Measurements from ENCODE around the gene DNAH5. TPM values are rescaled to one million over a fixed set of nuclear protein-coding genes. Genes with fewer than 3 reads are reported as not detected.

The DNAH5 gene
- total RNA-seq, 6 experiments from 2014 or later, result 1.1 to 1.9 (median 1.3) TPM

GRCh38 chr5:13785781-13786415 is 158.6 kb downstream of the DNAH5 start:
- H3K36me3 Mint-ChIP-seq (ENCODE audit: low read depth), result no peaks in the 10 kb centered on the region
- H3K4me1 Mint-ChIP-seq (ENCODE audit: low read depth), result no peaks in the 10 kb centered on the region
- H3K4me3 Mint-ChIP-seq, result no peak overlapping the region
- no peaks in the 10 kb centered on the region for H3K9me3 Mint-ChIP-seq
- no peak for DNase-seq
- H3K27me3 Mint-ChIP-seq (ENCODE audit: insufficient read depth), result peaks cover 5% of the 10 kb centered on the region
- no peak for TF ChIP-seq CTCF (IDR thresholded peaks at IDR 0.05)
- no peak overlapping the region for H3K27ac Mint-ChIP-seq

- Mint-ChIP-seq H3K9me3 (no peaks in the 10 kb centered on the region), H3K36me3 (ENCODE audit: low read depth) (no peaks in the 10 kb centered on the region), H3K4me1 (ENCODE audit: low read depth) (no peaks in the 10 kb centered on the region), H3K27ac (no peak overlapping the region), H3K4me3 (no peak overlapping the region), H3K27me3 (ENCODE audit: insufficient read depth) (peaks cover 7% of the 10 kb centered on the region; the same call in 1 of the 2 replicates)
- DNase-seq, result no peak
- TF ChIP-seq CTCF (IDR thresholded peaks at IDR 0.05), result no peak
Measured at GRCh38 chr5:13783726-13784125, 160.8 kb downstream of the DNAH5 start.

GRCh38 chr5:13780081-13780480 is 164.4 kb downstream of the DNAH5 start:
- H3K4me3 Mint-ChIP-seq, result no peak overlapping the region
- no peaks in the 10 kb centered on the region for H3K4me1 Mint-ChIP-seq (ENCODE audit: low read depth)
- H3K27me3 Mint-ChIP-seq (ENCODE audit: insufficient read depth), result peaks cover 8% of the 10 kb centered on the region
- H3K9me3 Mint-ChIP-seq, result no peaks in the 10 kb centered on the region
- H3K27ac Mint-ChIP-seq, result no peak overlapping the region
- TF ChIP-seq CTCF (IDR thresholded peaks at IDR 0.05), result no peak
- no peaks in the 10 kb centered on the region for H3K36me3 Mint-ChIP-seq (ENCODE audit: low read depth)
- DNase-seq, result no peak

GRCh38 chr5:13773649-13774048 is 170.8 kb downstream of the DNAH5 start:
- no peak for DNase-seq
- H3K36me3 Mint-ChIP-seq (ENCODE audit: low read depth), result no peaks in the 10 kb centered on the region
- no peak for TF ChIP-seq CTCF (IDR thresholded peaks at IDR 0.05)
- no peak overlapping the region for H3K4me3 Mint-ChIP-seq
- peaks cover 2% of the 10 kb centered on the region for H3K27me3 Mint-ChIP-seq (ENCODE audit: insufficient read depth)
- no peak overlapping the region for H3K27ac Mint-ChIP-seq
- H3K9me3 Mint-ChIP-seq, result no peaks in the 10 kb centered on the region
- peaks cover 13% of the 10 kb centered on the region; the same call in 1 of the 2 replicates for H3K4me1 Mint-ChIP-seq (ENCODE audit: low read depth)

- TF ChIP-seq CTCF (IDR thresholded peaks at IDR 0.05), result no peak
- H3K4me3 Mint-ChIP-seq, result no peak overlapping the region
- H3K27ac Mint-ChIP-seq, result no peak overlapping the region
- no peaks in the 10 kb centered on the region for H3K36me3 Mint-ChIP-seq (ENCODE audit: low read depth)
- H3K4me1 Mint-ChIP-seq (ENCODE audit: low read depth), result peaks cover 13% of the 10 kb centered on the region; the same call in 1 of the 2 replicates
- no peaks in the 10 kb centered on the region for H3K9me3 Mint-ChIP-seq
- DNase-seq, result peak; percentile 25
- no peaks in the 10 kb centered on the region; the same call in 1 of the 2 replicates for H3K27me3 Mint-ChIP-seq (ENCODE audit: insufficient read depth)
Measured at GRCh38 chr5:13771011-13771571, 173.4 kb downstream of the DNAH5 start.

All from HFFc6 (cell line).